ENCODE data around the gene MRPL40.
A peak's percentile ranks its signal among the peaks of the same experiment; 100 is the strongest.

Gene MRPL40

GRCh38 chr22:19432133-19432851 is at the start of gene MRPL40:
TSS of gene MRPL40 (plus strand) at chr22:19432545. CDS start at chr22:19432555, 10 bp downstream.
- peak; percentile 96 for DNase-seq (ENCODE audit: extremely low spot score)
- ChIA-PET CTCF (interaction anchor here (1.4 kb wide), 1 partner anchor 132 kb away, joined by 3 read pairs; no protein-coding TSS in a partner anchor), POLR2A (interaction anchor here (1.0 to 1.5 kb wide), 3 partner anchors 12 to 253 kb away, joined by 3 to 5 read pairs (median 4); partner anchors contain the start of gene SLC25A1)
- TF ChIP-seq CTCF (IDR thresholded peaks at IDR 0.05; ENCODE audit: control extremely low read depth, extremely low read depth, low read depth, missing control alignments), result no peak

- POLR2A ChIA-PET, result no interaction called here
- DNase-seq (ENCODE audit: extremely low spot score), result no peak
- CTCF ChIA-PET, result interaction anchor here (1.9 kb wide), 1 partner anchor 11 kb away, joined by 6 read pairs; no protein-coding TSS in a partner anchor
- TF ChIP-seq CTCF (IDR thresholded peaks at IDR 0.05; ENCODE audit: control extremely low read depth, extremely low read depth, low read depth, missing control alignments), result no peak
These were observed 49.1 kb upstream of the MRPL40 start for GRCh38 chr22:19383292-19383691.

- POLR2A ChIA-PET, result no interaction called here
- no peak for DNase-seq (ENCODE audit: extremely low spot score)
- CTCF ChIA-PET, result interaction anchor here (1.0 to 2.2 kb wide), 4 partner anchors 9 to 35 kb away, joined by 3 to 8 read pairs (median 4); no protein-coding TSS in a partner anchor
- TF ChIP-seq CTCF (IDR thresholded peaks at IDR 0.05; ENCODE audit: control extremely low read depth, extremely low read depth, low read depth, missing control alignments), result no peak
These were observed 47.0 kb upstream of the MRPL40 start for GRCh38 chr22:19385221-19385906.

GRCh38 chr22:19386248-19386647 is 46.1 kb upstream of the MRPL40 start:
- no peak for DNase-seq (ENCODE audit: extremely low spot score)
- POLR2A ChIA-PET, result no interaction called here
- CTCF ChIA-PET, result interaction anchor here (1.2 to 2.2 kb wide), 3 partner anchors 8 to 34 kb away, joined by 3 to 8 read pairs (median 6); no protein-coding TSS in a partner anchor
- TF ChIP-seq CTCF (IDR thresholded peaks at IDR 0.05; ENCODE audit: control extremely low read depth, extremely low read depth, low read depth, missing control alignments), result no peak

GRCh38 chr22:19387038-19387437 is 45.3 kb upstream of the MRPL40 start:
- no peak for DNase-seq (ENCODE audit: extremely low spot score)
- ChIA-PET POLR2A (no interaction called here), CTCF (interaction anchor here (1.5 to 2.2 kb wide), 2 partner anchors 9 to 11 kb away, joined by 4 to 8 read pairs; no protein-coding TSS in a partner anchor)
- TF ChIP-seq CTCF (IDR thresholded peaks at IDR 0.05; ENCODE audit: control extremely low read depth, extremely low read depth, low read depth, missing control alignments), result no peak

- CTCF ChIA-PET, result interaction anchor here (1.4 to 2.2 kb wide), 3 partner anchors 8 to 21 kb away, joined by 3 to 8 read pairs (median 4); no protein-coding TSS in a partner anchor
- no peak for TF ChIP-seq CTCF (IDR thresholded peaks at IDR 0.05; ENCODE audit: control extremely low read depth, extremely low read depth, low read depth, missing control alignments)
- POLR2A ChIA-PET, result no interaction called here
These were observed 44.8 kb upstream of the MRPL40 start for GRCh38 chr22:19387575-19387974.

More at GRCh38 chr22:19387575-19387974, 44.8 kb upstream of the MRPL40 start:
- DNase-seq (ENCODE audit: extremely low spot score), result no peak

Measured in GM10248 (cell line).